Activated CD4-positive, alpha-beta T cell treated with anti-CD3 and anti-CD28 coated beads for 24 hours (primary cell): ENCODE results near the gene GJD4.

Source experiments
- DNase-seq, 2 donors: peaks; one replicate each; pipeline ENCODE4 v3.0.0-alpha.2; 2020; ENCODE audit warnings: low read depth in 2 of 2

Gene GJD4

DNA sequence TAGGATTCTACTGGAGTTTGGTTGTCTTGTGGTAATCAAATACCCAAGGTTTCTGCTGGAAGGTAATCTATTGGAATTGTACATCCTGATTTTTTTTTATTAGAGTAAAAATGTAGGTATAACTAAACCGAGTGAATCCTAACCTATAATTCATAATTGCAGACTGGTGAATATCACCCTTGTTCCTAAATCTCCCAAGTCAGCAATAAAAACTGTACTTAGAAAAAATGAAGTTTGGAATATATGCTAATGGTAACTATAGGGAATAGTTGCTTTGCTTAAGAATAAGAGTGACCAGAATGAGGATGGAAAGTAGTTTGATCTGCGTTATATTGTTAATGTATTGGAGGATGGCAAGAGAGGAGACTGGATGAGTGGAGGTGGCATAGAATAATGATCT is 47.7 kb downstream of the GJD4 start:
- DNase-seq: no peak

DNA sequence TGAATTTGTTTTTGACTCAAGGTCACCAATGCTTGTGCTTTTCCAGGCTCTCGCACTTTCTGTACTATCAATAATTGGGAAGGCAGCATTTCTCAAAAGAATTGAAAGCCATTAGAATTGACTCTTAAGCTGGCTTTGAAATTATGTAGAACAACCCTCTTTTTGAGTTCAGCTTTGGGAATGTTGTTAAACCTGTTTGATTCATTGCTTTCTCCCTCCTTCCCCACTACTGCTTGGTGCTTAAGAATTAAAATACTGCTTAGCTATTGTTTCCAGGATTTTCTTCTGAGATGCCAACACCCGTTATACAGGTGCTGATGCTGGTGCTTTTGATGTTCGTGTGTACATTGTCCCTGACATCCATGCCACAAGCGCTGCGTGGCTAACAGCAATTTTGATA is 52.5 kb downstream of the GJD4 start:
- no peak for DNase-seq
